Measurements from ENCODE around the gene BRME1.

The BRME1 gene

DNA sequence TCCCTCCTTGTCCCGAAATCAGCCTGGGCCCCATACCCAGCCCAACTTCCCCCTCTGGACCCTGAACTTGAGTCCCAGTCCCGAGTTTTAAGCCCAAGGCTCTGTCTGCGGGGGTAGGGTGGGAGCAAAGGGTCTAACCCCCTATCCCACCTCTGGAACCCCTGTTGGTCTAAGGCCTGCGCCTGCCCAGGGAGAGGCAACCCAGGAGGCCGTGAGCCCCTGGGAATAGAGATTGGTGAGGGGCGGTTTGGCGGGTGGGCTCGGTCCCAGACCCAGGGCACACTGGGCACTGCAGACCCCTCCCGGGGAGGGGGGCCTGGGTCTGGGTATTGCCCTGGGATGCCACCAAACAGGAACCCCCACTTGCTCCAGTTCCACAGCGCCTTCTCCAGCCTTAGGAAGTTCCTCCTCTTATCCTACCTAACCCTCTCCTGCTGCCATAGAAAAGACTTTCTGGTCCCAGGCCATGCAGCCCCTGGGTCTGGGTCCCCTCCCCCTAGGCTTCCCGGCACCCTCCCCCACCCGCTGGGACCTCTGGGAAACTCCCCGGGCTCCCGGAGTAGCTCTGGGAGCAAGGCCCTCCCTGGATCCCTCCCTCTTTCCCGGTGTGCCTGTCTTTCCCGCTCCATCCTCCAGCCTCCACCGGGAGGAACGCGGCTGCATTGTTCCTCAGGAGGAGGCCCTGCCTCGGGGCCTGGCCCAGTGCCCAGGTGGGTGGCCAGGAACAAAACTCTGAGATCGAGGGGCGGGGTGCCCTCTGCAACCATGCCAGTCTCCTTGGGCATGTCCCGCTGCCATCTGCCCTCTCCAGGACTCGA lies 62.6 kb downstream of the BRME1 start:
- DNase-seq, result peak; percentile 36

DNA sequence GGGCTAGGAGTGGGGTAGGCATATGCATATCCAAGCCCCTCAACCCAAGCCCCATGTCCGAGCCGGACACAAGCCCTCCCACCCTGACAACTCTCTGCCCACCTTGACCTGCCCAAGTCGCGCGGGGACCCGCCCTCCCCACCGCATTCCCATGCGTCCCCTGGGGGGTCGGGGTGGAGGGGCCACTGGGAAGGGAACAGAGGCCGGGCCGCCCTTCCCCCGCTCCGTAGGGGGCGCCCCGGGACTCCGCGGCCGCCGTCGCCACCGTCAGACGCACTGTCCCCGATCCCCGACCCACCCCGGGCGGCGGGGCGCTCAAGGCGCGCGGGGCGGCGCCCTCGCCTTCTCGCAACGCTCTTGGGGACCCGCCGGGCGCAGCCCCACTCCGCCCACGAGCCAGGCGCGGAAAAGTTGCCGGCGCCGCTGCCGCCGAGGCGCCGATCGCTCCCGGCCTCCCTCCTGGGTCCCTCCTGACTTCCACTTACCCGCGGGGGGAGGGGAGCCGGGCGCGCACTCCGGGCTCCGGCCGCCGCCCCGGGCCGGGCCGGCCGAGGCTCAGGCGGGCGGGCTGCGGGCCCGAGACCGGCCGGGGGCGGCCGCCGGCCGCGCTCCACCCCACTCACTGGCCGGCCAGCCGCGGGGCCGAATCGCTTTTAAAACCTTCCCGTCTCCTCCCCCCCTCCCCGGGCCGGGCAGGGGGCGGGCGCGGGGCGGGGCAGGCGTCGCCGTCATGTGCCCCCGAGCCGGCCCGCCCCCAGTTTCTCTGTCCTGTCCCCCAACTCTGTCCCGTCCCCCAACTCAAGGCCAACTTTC lies 63.4 kb downstream of the BRME1 start:
- DNase-seq, result no peak

DNA sequence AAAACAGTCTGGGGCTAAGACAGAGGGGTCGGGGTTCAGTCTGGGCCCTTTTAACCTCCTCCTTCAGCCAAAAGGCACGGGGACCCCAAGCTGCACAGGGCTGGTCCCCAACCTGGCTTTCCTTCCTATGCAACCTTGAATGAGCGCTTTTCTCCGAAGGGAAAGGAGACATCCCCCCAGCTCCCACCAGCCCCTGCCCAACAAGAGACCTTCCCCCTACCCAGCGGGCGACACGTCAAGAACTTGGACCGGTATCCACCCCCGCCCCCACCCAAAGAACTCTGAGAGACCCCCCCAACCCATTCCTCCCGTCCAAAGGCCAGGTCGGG lies 64.0 kb downstream of the BRME1 start:
- DNase-seq, result no peak

DNA sequence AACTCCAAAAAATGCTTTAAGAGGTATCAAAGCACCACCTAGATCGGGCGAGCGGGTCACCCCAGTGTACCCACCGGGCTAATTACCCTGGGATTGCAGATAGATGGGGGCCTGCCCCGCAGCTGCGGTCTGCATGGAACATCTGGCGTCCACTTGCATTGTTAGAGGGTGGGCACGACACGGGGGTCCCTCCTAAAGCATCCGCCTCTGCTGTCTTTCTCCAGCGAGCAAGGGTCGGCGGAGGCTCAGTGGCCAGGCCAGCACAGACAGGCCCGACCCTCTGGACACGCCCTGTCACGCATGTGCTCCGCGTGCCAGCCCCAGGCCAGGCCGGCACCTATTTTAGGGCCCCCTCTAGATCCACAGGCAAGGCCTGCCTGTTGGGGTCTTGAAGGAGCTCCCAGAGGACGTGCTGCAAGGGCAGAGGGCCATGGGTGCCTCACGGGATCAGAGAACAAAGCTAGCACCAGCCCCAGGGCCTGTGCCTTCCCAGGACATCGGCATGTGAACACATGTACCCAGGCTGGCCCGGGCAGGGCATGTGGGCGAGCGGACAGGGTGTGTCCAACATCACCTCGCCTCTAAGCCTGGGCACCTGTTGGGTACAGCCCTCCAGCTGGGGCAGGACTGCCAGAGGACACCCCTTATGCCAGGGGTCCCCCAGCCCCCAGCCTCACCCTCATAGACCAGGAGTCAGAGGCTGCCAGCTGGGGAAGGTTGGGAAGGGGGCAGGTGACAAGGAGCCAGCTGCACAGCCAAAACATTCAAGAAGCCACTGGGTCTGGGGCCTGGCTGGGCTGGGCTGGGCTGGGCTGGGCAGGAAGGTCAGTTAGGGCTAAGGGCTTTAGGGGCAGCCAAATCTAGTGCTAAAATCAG lies 64.6 kb downstream of the BRME1 start:
- DNase-seq, result no peak

DNA sequence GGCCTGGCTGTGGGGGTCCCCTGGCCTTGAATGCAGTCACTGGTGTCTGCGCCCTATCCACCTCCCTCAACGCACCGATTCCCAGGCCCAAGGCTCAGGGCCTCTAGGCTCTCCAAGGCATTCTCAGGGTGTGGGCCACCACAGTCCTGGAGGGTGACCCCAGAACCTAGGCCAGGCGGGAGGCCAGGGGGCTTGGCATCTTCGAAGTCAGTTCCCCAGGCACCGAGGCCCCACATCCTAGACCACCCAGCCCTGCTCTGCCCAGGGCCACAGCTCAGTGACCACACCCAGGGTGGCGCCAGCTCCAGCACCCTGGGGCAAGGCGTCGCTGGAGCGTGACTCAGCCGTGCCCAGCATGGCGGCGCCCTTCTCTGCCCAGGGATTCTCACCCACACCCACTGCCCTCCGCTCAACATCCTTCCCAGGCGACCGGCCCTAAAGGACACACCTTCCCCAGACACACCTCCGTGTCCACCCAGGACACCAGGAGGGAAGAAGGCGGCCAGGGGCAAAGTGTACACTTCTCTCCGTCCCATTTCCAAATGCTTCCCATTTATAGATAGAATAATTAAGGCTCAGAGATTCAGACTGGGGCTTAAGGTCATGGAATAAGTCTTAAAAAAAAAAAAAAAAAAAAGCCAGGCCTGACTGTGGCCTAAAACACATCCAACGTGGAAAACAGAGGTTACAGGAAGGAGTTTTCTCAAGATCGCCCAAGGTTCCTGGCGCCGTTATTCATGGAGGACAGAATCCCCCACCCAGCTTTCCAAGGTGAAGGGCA lies 65.4 kb downstream of the BRME1 start:
- no peak for DNase-seq

DNA sequence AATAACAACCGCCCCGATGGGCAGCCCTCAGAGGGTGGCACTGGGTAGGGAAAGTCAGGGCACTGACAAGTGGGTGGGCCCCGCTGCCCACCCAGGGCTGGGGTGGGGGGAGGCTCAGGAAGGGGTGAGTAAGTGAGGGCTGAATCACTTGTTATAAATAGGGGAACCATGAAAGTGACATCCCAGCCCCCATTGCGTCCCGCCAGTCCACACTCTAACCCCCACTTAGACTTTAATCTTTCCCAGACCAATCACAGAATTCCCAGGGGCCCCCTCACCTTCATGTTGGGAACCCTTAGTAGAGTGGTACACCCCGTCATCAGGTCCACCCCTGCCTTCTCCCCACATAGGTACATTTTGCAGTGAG lies 66.0 kb downstream of the BRME1 start:
- DNase-seq, result no peak

DNA sequence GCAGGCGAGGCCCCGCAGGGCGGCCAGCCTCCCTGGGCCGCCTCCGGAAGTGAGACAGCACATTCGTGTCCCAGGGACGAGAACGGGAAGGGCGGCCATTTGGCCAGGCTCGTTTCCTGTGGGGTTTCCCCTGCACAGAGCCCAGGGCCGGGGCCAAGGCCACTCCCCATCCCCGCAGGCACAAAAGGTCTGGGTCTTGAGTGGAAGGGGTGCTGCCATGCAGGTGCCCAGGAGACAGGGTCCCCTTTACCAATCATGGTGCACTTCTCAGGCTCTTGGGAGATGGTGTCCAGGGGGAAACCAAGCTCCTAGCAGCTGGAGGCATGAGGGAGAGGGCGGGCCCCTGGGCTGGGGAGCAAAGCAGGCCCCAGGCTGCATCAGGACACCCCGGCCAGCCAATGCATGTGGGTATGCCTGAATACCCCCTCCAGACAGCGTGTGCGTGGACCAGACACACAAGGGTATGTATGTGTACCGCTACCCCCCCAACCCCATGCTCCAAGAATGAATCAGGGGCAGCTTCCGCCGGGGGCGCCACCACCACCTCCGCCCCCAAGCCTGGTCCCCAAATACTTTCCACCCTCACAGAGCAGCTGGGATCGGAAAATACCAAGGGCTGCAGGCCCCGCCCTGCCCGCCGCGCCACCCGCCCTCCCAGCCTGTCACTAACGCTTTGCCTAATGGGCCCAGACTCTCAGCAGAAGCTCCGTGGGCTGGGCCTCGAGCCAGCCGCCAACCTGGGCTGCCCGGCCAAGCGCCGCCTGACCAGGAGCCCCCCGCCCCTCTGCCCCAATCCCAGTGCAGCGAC lies 66.6 kb downstream of the BRME1 start:
- no peak for DNase-seq

DNA sequence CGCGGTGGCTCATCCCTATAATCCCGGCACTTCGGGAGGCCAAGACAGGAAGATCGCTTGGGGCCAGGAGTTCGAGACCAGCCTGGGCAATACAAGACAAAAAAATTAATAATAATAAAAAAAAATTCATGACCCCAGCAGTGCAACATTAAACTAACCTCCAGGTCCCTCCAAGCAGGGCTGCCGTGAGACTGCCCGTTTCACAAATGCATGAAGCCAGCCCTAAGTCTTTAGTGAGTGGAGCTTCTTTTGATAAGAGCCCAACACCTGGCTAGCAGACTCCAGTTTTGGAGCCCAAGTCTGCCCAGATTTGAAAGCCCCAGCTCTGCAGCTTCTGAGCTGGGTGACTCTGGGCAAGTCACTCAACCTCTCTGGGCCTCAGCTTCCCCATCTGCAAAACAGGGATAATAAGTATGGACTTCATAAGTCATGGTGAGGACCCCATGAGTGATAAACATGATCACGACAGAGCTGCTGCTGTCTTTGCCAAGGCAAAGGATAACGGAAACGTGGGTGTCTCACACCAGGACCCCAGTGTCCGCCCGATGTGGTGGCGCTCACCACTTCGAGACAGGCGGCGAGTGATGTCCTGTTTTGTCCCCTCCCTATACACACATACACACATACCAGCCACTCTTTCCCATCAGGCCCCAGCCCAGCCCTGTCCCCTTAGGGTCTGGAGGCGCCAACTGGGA lies 67.3 kb downstream of the BRME1 start:
- DNase-seq, result no peak

DNA sequence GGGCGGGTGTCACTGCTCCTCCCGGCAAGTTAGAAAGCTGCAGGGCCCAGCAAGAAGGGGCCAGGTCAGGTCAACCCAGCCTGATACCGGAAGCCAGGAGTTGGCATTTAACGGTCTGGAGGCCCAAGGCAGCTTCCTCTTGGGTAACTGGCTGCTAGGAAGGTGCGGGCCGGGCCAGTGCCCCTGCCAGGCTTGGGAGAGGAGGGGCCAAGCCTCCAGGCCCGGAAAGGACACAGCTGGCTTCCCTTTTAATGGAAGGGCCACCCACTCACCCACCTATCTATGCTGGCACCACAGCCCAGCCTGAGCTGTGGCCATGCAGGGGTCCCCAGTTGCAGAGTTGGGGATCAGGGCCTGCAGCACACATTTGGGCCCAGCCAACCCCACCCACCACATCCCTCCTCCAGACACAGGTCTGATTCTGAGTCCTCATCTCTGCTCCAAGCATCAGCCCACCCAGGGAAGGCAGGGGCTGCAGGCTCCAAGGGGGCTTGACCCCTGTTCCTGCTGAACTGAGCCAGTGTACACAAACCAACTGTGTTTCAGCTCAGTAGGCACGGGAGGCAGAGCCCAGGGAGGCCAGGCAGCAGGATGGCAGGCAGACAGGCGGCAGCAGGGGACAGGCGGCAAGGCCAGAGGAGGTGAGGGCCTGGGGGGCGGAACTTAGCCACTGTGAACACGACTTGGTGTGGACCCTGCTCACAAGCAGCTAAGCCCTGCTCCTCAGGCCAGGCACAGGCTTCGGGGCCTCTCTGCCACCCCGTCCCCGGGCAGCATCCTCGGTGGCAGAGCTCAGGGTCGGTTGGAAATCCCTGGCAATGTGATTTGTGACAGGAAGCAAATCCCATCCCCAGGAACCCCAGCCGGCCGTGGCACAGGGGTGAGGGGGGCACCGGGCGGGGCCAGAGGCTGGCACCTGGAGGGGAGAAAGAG lies 69.9 kb downstream of the BRME1 start:
- no peak for DNase-seq

DNA sequence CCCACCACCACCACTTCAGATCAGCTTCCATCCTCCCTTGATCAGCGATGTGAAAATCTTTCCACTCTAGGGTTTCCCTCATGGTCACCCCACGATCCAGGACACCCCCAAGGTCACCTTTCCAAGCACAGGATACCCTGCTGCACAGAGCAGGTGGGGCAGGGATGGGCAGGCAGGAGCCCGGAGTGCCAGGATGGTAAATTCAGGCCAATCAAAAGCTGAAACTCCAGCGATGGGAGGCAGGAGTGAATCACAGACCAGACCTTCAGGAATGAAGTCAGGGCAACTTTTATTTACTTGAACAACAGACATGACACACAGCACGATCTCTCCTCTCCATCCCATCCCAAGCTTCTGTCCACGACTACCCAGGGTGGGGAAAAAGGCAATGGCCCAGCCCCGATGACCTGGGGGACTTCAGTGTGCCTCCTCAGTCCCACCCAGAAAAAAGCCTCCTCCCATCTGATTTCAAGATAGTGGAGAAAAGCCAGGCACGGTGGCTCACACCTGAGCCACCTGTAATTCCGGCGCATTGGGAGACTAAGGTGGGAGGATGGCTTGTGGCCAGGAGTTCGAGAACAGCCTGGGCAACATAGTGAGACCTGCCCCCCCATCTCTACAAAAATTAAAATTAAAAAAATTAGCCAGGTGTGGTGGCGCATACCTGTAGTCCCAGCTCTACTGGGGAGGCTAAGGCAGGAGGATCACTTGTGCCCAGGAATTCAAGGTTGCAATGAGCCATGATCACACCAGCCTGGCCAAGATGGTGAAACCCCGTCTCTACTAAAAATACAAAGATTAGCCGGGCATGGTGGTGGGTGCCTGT lies 71.5 kb downstream of the BRME1 start:
- DNase-seq, result no peak

DNA sequence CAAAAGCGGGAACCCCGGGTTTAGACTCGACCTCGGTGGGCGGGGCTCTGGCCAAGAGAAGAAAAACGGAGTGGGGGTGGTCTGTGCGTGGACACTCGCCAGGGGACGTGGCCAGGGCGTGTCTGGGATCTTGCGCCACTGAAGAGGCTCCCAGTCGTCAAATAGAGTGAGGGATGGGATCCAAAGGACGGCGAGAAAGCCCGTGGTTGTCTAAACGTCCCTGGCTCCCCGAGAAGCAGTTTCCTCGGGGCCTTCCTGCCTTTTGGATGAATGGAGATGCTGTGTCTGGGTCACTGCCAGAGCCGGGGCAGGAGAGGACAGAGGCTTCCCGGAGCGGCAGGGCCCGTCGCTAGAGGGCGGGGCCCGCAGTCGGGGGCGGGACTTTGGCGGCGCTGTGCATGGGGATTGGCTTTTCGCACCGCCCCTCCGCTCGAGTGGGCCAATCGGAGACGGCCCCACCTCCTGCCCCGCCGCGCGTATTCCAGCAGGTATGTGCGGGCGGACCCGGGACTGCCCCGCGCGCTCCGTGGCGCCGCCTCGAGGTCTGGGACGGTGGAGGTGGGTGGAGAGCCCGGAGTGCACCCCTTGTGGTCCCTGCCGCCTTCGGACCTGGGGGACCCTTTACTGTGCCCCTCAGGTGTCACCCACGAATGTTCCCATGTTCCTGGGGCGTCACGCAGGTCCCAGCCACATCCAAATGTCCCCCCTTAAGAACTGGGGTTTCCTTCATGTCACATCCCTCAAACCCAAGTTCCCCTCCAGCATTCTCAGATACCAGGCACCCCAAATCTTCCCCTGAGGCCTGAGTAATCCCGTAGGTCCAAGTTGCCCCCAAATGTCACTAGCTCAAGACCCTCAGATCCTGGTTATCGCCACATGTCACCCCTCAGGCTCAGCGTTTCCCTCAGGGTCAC lies 72.3 kb downstream of the BRME1 start:
- DNase-seq, result peak; percentile 84

All from NCI-H1105 (cell line).